ENCODE measurements around the gene ISX. TPM values are rescaled to one million over a fixed set of nuclear protein-coding genes. Genes with fewer than 3 reads are reported as not detected.

Gene ISX
- total RNA-seq, 2 experiments from 2014 or later, result not detected

GRCh38 chr22:35116817-35117216, 50.9 kb downstream of the ISX start:
- Mint-ChIP-seq H3K4me3 (no peak overlapping the region), H3K4me1 (ENCODE audit: low read depth) (no peaks in the 10 kb centered on the region), H3K36me3 (ENCODE audit: low read depth) (no peaks in the 10 kb centered on the region), H3K27me3 (no peaks in the 10 kb centered on the region), H3K9me3 (no peaks in the 10 kb centered on the region), H3K27ac (no peak overlapping the region)
- Histone ChIP-seq H3K4me3 (ENCODE audit: low read length) (no peak overlapping the region), H3K27me3 (ENCODE audit: control insufficient read depth in 1 of 2, insufficient read depth in 2 of 2, low read length in 2 of 2) (no peaks in the 10 kb centered on the region), H3K9me3 (ENCODE audit: control insufficient read depth in 1 of 2, insufficient read depth in 1 of 2, low read length in 2 of 2) (no peaks in the 10 kb centered on the region), H3K36me3 (ENCODE audit: insufficient read depth, low read length) (no peaks in the 10 kb centered on the region), H3K4me1 (ENCODE audit: insufficient read depth, low read length) (no peaks in the 10 kb centered on the region), H3K27ac (ENCODE audit: low read depth in 1 of 2, low read length in 2 of 2) (no peak overlapping the region)
- ATAC-seq (ENCODE audit: poor library complexity), result no peak
- TF ChIP-seq, protein P1, sequence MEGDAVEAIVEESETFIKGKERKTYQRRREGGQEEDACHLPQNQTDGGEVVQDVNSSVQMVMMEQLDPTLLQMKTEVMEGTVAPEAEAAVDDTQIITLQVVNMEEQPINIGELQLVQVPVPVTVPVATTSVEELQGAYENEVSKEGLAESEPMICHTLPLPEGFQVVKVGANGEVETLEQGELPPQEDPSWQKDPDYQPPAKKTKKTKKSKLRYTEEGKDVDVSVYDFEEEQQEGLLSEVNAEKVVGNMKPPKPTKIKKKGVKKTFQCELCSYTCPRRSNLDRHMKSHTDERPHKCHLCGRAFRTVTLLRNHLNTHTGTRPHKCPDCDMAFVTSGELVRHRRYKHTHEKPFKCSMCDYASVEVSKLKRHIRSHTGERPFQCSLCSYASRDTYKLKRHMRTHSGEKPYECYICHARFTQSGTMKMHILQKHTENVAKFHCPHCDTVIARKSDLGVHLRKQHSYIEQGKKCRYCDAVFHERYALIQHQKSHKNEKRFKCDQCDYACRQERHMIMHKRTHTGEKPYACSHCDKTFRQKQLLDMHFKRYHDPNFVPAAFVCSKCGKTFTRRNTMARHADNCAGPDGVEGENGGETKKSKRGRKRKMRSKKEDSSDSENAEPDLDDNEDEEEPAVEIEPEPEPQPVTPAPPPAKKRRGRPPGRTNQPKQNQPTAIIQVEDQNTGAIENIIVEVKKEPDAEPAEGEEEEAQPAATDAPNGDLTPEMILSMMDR (IDR thresholded peaks at IDR 0.05), result no peak
- intact Hi-C loops (cut with DNase I, micrococcal nuclease), result no loop called here
- no peak for DNase-seq
- ChIA-PET CTCF (no interaction called here), POLR2A (no interaction called here)

DNA sequence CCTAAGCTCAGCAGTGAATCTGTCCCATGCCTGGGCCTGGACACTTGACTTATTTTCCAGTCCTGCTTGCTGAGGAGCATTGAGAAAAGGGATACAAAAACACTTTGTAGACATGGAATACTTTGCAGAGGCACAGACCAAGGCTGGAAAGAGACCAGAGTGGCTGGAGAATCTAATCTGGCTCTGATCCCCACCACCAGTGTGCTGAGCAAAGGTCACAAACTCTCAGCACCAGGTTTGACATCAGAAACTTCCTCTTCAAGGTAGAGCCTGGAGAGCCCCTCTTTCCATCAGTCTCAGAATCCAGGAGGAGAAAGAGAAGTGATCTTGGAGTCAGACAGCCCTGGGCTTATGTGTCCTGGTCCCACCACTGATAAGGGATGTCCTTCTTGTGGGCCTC, 53.5 kb downstream of the ISX start:
- Mint-ChIP-seq H3K36me3 (ENCODE audit: low read depth) (no peaks in the 10 kb centered on the region), H3K4me1 (ENCODE audit: low read depth) (no peaks in the 10 kb centered on the region), H3K4me3 (no peak overlapping the region), H3K27ac (no peak overlapping the region), H3K27me3 (peaks cover 7% of the 10 kb centered on the region), H3K9me3 (no peaks in the 10 kb centered on the region)
- DNase-seq (no peak), ATAC-seq (ENCODE audit: poor library complexity) (no peak)
- Histone ChIP-seq H3K27ac (ENCODE audit: low read depth in 1 of 2, low read length in 2 of 2) (no peak overlapping the region), H3K4me1 (ENCODE audit: insufficient read depth, low read length) (no peaks in the 10 kb centered on the region), H3K9me3 (ENCODE audit: control insufficient read depth in 1 of 2, insufficient read depth in 1 of 2, low read length in 2 of 2) (no peaks in the 10 kb centered on the region), H3K27me3 (ENCODE audit: control insufficient read depth in 1 of 2, insufficient read depth in 2 of 2, low read length in 2 of 2) (no peaks in the 10 kb centered on the region), H3K4me3 (ENCODE audit: low read length) (no peak overlapping the region), H3K36me3 (ENCODE audit: insufficient read depth, low read length) (no peaks in the 10 kb centered on the region)
- ChIA-PET CTCF (no interaction called here), POLR2A (no interaction called here)
- TF ChIP-seq, protein P1 (IDR thresholded peaks at IDR 0.05), result no peak
- intact Hi-C loops (cut with DNase I, micrococcal nuclease), result no loop called here

- POLR2A ChIA-PET, result no interaction called here
- H3K27ac Mint-ChIP-seq, result no peak overlapping the region
These were observed 58.8 kb downstream of the ISX start for GRCh38 chr22:35124691-35125219.

More at GRCh38 chr22:35124691-35125219, 58.8 kb downstream of the ISX start:
- ATAC-seq (ENCODE audit: poor library complexity), result no peak
- intact Hi-C loops (cut with DNase I, micrococcal nuclease), result no loop called here
- no peaks in the 10 kb centered on the region for H3K4me1 ChIP-seq (ENCODE audit: insufficient read depth, low read length)
- no peak overlapping the region for H3K4me3 ChIP-seq (ENCODE audit: low read length)
- peaks cover 7 to 12% of the 10 kb centered on the region in 2 experiments for H3K27me3 ChIP-seq (ENCODE audit: control insufficient read depth in 1 of 2, insufficient read depth in 2 of 2, low read length in 2 of 2)
- CTCF ChIA-PET, result no interaction called here
- DNase-seq, result no peak
- Mint-ChIP-seq H3K27me3 (peaks cover 46% of the 10 kb centered on the region), H3K4me3 (no peak overlapping the region), H3K9me3 (no peaks in the 10 kb centered on the region), H3K36me3 (ENCODE audit: low read depth) (no peaks in the 10 kb centered on the region), H3K4me1 (ENCODE audit: low read depth) (no peaks in the 10 kb centered on the region)
- no peaks in the 10 kb centered on the region for H3K36me3 ChIP-seq (ENCODE audit: insufficient read depth, low read length)
- H3K9me3 ChIP-seq (ENCODE audit: control insufficient read depth in 1 of 2, insufficient read depth in 1 of 2, low read length in 2 of 2), result no peaks in the 10 kb centered on the region
- H3K27ac ChIP-seq (ENCODE audit: low read depth in 1 of 2, low read length in 2 of 2), result no peak overlapping the region
- TF ChIP-seq, protein P1 (IDR thresholded peaks at IDR 0.05), result no peak
